Ishikawa (cell line): ENCODE results near the gene IL15RA.

Experiments used
- CEBPB ChIP-seq: IDR thresholded peaks from 2 replicates; pipeline ENCODE4 v1.6.1; 2012
- CREB1 ChIP-seq: IDR thresholded peaks from 2 replicates; pipeline ENCODE4 v1.6.1; 2012; ENCODE audit warnings: low read depth
- EGR1 ChIP-seq: IDR thresholded peaks from 2 replicates; pipeline ENCODE4 v1.6.1; 2012
- EP300 ChIP-seq: IDR thresholded peaks from 2 replicates; pipeline ENCODE4 v1.6.1; 2012; ENCODE audit warnings: borderline replicate concordance
- FOXM1 ChIP-seq: IDR thresholded peaks from 2 replicates; pipeline ENCODE4 v1.6.1; 2012; ENCODE audit warnings: low read depth, borderline replicate concordance
- NFIC ChIP-seq: IDR thresholded peaks from 2 replicates; pipeline ENCODE4 v1.6.1; 2012
- RAD21 ChIP-seq: IDR thresholded peaks from 2 replicates; pipeline ENCODE4 v1.6.1; 2012; ENCODE audit warnings: low read depth
- TAF1 ChIP-seq: IDR thresholded peaks from 2 replicates; pipeline ENCODE4 v1.6.1; 2012; ENCODE audit warnings: low read depth, mild to moderate bottlenecking
- TCF12 ChIP-seq: IDR thresholded peaks from 2 replicates; pipeline ENCODE4 v1.6.1; 2012; ENCODE audit warnings: low read depth
- TEAD4 ChIP-seq: IDR thresholded peaks from 2 replicates; pipeline ENCODE4 v1.6.1; 2012
- YY1 ChIP-seq: IDR thresholded peaks from 2 replicates; pipeline ENCODE4 v1.6.1; 2012; ENCODE audit warnings: low read depth
- ZBTB7A ChIP-seq: IDR thresholded peaks from 2 replicates; pipeline ENCODE4 v1.6.1; 2012; ENCODE audit warnings: low read depth
- TF ChIP-seq, protein P1 (sequence below): IDR thresholded peaks from 2 replicates; pipeline ENCODE4 v1.6.1; 2012
- TF ChIP-seq, protein P2 (sequence below): IDR thresholded peaks from 2 replicates; pipeline ENCODE4 v1.6.1; 2012
- TF ChIP-seq, protein P3 (sequence below): IDR thresholded peaks from 2 replicates; pipeline ENCODE4 v1.6.1; 2012; ENCODE audit warnings: low read depth, mild to moderate bottlenecking

Gene IL15RA

DNA sequence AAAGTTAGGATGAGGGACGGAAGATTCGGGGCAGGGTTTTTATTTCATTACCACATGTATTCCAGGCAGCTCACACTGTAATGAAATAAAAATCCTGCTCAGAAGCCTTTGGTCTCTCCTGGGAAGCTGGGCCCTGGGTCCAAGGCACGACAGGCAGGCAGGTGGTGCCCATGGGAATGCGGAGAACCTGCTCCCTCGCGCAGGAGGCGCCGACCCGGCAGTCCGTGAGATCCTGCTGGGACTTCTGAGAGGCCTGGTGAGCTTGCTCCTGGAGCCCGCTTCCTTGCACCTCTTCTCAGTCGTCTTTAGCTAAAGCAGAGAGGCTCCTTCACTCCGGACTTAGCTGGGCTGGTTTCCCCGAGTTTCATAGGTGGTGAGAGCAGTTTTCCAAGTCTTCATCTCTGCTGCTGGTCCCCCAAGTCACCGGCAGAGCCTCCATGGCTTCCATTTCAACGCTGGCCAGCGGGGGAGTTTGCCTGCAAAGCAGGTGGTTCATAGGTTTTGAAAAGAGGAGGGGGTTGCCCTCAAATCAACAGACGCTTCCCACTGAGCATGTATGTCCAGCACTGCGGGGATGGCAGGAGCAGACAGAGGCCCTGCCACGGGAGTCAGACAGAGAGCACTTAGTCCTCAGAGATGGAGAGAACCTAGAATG, 24.5 kb downstream of the IL15RA start:
- TF ChIP-seq EGR1, result no peak

DNA sequence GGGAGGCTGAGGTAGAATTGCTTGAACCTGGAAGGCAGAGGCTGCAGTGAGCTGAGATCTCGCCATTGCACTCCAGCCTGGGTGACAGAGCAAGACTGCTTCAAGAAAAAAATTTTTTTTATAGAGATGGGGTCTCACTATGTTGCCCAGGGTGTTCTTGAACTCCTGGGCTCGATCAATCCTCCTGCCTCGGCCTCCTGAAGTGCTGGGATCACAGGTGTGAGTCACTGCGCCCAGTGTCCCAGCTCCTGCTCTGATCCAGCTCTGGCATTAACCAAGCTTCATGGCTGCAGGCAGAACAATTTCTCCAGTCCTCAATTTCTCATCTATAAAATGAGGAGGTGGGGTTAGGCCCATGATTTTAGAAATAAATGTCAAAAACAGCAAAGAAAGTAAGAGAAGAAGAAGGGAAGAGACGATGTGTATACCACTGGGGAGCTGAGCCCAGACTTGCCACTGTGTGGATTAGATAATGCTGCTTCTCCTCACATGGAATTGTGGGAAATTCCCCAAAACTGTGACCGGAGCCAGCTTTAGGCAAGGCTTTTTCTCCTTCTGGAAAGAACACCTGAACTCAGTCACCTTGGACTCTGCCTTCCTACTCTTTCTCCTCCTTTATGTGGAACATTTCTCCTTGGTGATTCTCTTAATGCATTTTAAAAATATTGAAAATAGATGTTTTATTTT, 25.5 kb downstream of the IL15RA start:
- no peak for TF ChIP-seq TCF12
- TF ChIP-seq, protein P1, sequence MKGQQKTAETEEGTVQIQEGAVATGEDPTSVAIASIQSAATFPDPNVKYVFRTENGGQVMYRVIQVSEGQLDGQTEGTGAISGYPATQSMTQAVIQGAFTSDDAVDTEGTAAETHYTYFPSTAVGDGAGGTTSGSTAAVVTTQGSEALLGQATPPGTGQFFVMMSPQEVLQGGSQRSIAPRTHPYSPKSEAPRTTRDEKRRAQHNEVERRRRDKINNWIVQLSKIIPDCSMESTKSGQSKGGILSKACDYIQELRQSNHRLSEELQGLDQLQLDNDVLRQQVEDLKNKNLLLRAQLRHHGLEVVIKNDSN, result no peak
- TF ChIP-seq, protein P2, sequence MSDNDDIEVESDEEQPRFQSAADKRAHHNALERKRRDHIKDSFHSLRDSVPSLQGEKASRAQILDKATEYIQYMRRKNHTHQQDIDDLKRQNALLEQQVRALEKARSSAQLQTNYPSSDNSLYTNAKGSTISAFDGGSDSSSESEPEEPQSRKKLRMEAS, result no peak
- no peak for TF ChIP-seq FOXM1
- TF ChIP-seq CEBPB, result no peak
- TF ChIP-seq ZBTB7A, result no peak
- TF ChIP-seq, protein P3, sequence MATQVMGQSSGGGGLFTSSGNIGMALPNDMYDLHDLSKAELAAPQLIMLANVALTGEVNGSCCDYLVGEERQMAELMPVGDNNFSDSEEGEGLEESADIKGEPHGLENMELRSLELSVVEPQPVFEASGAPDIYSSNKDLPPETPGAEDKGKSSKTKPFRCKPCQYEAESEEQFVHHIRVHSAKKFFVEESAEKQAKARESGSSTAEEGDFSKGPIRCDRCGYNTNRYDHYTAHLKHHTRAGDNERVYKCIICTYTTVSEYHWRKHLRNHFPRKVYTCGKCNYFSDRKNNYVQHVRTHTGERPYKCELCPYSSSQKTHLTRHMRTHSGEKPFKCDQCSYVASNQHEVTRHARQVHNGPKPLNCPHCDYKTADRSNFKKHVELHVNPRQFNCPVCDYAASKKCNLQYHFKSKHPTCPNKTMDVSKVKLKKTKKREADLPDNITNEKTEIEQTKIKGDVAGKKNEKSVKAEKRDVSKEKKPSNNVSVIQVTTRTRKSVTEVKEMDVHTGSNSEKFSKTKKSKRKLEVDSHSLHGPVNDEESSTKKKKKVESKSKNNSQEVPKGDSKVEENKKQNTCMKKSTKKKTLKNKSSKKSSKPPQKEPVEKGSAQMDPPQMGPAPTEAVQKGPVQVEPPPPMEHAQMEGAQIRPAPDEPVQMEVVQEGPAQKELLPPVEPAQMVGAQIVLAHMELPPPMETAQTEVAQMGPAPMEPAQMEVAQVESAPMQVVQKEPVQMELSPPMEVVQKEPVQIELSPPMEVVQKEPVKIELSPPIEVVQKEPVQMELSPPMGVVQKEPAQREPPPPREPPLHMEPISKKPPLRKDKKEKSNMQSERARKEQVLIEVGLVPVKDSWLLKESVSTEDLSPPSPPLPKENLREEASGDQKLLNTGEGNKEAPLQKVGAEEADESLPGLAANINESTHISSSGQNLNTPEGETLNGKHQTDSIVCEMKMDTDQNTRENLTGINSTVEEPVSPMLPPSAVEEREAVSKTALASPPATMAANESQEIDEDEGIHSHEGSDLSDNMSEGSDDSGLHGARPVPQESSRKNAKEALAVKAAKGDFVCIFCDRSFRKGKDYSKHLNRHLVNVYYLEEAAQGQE, result no peak
- TF ChIP-seq RAD21, result no peak

DNA sequence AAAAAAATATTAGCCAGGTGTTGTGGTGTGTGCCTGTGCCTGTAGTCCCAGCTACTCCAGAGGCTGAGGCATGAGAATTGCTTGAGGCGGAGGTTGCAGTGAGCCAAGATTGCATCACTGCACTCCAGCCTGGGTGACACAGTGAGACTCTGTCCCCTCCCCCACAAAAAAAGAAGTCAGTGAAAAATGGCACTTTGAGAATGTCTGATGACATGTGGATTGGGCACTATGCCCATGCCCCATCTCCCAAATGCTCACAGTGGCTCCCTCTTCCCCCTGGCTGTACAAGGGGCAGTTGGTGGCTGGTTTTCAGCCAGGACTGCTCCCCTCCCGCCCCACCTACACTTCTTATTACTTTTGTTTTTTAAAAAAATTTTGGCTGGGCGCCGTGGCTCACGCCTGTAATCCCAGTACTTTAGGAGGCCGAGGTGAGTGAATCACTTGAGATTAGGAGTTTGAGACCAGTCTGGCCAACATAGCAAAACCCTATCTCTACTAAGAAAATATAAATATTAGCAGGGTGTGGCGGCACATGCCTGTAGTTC, 26.1 kb downstream of the IL15RA start:
- no peak for TF ChIP-seq EGR1
- TF ChIP-seq CEBPB, result 0 out of 2 replicates have a peak, but pooled peaks have one; percentile 24
- TF ChIP-seq NFIC, result no peak
- no peak for TF ChIP-seq TAF1
- TF ChIP-seq EP300, result no peak
- TF ChIP-seq, protein P1, result no peak
- TF ChIP-seq ZBTB7A, result no peak
- no peak for TF ChIP-seq TEAD4
- no peak for TF ChIP-seq TCF12

DNA sequence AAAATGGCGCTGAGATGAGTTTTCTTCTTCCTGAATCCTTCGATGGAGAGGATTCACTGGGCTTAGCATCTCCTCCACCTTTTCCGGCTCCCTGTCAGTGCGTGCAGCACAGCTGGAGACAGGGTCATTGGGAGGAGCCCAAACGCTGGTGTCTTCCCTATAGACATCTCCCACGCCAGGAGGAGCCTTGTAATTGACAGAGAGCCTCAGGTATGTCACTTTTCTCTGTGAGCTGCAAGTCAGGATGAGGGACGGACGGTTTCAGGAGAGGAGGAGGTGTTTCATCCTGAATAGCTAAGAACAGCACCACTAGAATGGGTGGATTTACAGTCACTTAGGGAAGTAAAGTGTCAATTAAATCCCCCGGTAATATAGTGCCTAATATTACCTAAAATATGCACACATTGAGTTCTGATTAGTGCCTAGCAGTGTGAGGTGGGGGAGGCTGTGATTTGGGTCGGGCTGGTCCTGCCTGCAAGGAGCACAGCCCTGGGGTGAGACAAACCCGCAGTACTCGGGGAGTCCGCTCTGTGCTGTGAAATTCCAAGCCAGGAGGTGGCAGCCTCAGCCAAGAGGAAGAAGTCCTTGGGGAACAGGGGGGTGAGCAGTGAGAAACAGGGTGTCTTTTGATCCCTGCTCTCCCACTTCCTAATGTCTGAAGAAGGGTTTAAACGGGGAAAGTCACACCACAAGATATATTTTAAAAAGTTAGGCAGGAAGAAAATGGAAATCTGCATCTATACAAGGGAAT, 28.2 kb downstream of the IL15RA start:
- no peak for TF ChIP-seq TEAD4
- peak; percentile 72 for TF ChIP-seq RAD21

DNA sequence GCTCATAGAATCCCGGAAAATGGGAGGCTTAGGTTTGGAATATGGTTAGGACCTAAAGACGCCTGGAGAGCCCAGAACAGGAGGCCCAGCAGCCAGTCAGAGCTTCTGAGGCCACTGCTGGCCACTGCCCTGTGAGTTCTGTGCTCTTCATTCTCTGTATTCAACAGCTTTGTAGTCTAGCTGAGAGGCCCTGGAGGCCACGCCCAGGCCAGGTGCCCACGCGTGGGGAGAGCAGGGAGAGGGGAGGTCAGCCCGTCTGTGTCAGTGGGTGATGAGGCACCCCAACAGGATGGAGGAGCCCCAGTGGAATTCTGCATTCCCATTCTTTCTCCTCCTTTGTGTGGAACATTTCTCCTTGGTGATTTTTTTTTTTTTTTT, 29.1 kb downstream of the IL15RA start:
- TF ChIP-seq CEBPB (no peak), YY1 (no peak), FOXM1 (no peak), EGR1 (no peak), TAF1 (no peak), ZBTB7A (no peak), TEAD4 (no peak), TCF12 (no peak), CREB1 (no peak), EP300 (no peak), RAD21 (no peak), NFIC (no peak)
- TF ChIP-seq, protein P2, result no peak
- TF ChIP-seq, protein P3, result no peak
- TF ChIP-seq, protein P1, result no peak
